Activated CD8-positive, alpha-beta T cell treated with anti-CD3 and anti-CD28 coated beads for 36 hours (primary cell): Measurements from ENCODE around the gene C11orf65. TPM values are rescaled to one million over a fixed set of nuclear protein-coding genes. Genes with fewer than 3 reads are reported as not detected.

ENCODE experiments used
- ATAC-seq: fragments of 200-7000 bp; cut with Tn5 transposase; one replicate; pipeline ENCODE4 v1.10.0; 2021; ENCODE audit warnings: mild to moderate bottlenecking, moderate library complexity
- CTCF ChIA-PET: fragments of 350-600 bp; sonication (Branson Sonifier 250); formaldehyde crosslinking; loops from one replicate; lab custom pipeline; 2021; ENCODE audit warnings: antibody characterized with exemption; lab: Charles Lee
- POLR2A ChIA-PET: fragments of 350-600 bp; sonication (Branson Sonifier 250); formaldehyde crosslinking; loops from one replicate; lab custom pipeline; 2021; ENCODE audit warnings: antibody characterized with exemption; lab: Charles Lee
- DNase-seq: peaks from one replicate; pipeline ENCODE4 v3.0.0-alpha.2; 2020
- H3K27ac Mint-ChIP-seq: one replicate; pipeline ENCODE4 v1.8.0; 2021; ENCODE audit warnings: mild to moderate bottlenecking, mixed read lengths
- H3K27me3 Mint-ChIP-seq: one replicate; pipeline ENCODE4 v1.8.0; 2021; ENCODE audit warnings: mixed read lengths
- H3K36me3 Mint-ChIP-seq: one replicate; pipeline ENCODE4 v1.8.0; 2021; ENCODE audit warnings: low read depth, mixed read lengths
- H3K4me1 Mint-ChIP-seq: one replicate; pipeline ENCODE4 v1.8.0; 2021; ENCODE audit warnings: low read depth, mixed read lengths
- H3K4me3 Mint-ChIP-seq: one replicate; pipeline ENCODE4 v1.8.0; 2021; ENCODE audit warnings: mild to moderate bottlenecking, moderate library complexity, mixed read lengths
- H3K9me3 Mint-ChIP-seq: one replicate; pipeline ENCODE4 v1.8.0; 2021; ENCODE audit warnings: mixed read lengths
- intact Hi-C: fragments of 100-400 bp; cut with micrococcal nuclease; formaldehyde crosslinking; loops from one replicate; pipeline ENCODE4 v1.10.0; 2022
- total RNA-seq, 2 experiments: library from RNA; stranded (reverse); gene quantifications; one replicate each; pipeline ENCODE4 v1.2.3, GENCODE V29; 2021
- TF ChIP-seq, protein P1 (sequence below): fragments of 200-600 bp; IDR thresholded peaks from one replicate; pipeline ENCODE4 v1.8.0; 2022; ENCODE audit warnings: antibody characterized with exemption, mild to moderate bottlenecking

C11orf65 gene
- total RNA-seq, 2 experiments from 2014 or later, result 1.1 to 2.3 TPM

DNA sequence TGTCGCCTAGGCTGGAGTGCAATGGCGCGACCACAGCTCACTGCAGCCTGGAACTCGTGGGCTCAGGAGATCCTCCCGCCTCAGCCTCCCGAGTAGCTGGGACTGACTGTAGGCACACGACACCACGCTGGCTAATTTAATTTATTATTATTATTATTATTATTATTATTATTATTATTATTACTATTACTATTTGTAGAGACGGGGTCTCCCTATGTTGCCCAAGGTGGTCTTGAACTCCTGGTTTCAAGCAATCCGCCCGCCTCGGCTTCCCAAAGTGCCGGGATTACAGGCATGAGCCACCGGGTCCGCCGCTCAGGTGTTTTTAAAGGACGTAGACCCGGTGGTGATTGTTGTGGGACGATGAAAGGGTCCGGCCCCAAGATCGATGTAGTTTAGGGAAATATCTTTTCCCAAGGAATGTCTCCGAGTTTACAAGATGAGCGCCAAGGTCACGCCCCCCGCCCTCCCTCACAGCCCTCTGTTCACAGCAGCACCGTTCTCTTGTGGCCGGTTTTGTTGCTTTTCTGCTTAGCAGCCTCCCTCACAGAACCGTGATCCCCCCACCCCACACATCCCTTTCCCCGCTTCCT is 31.6 kb upstream of the C11orf65 start:
- intact Hi-C loops, result loop anchor here (10.0 kb wide), 1 partner anchor 274 kb away; the partner anchor contains the start of genes ATM and NPAT
- Mint-ChIP-seq H3K4me3 (peak overlapping the region; percentile 84), H3K4me1 (peaks cover 22% of the 10 kb centered on the region)

DNA sequence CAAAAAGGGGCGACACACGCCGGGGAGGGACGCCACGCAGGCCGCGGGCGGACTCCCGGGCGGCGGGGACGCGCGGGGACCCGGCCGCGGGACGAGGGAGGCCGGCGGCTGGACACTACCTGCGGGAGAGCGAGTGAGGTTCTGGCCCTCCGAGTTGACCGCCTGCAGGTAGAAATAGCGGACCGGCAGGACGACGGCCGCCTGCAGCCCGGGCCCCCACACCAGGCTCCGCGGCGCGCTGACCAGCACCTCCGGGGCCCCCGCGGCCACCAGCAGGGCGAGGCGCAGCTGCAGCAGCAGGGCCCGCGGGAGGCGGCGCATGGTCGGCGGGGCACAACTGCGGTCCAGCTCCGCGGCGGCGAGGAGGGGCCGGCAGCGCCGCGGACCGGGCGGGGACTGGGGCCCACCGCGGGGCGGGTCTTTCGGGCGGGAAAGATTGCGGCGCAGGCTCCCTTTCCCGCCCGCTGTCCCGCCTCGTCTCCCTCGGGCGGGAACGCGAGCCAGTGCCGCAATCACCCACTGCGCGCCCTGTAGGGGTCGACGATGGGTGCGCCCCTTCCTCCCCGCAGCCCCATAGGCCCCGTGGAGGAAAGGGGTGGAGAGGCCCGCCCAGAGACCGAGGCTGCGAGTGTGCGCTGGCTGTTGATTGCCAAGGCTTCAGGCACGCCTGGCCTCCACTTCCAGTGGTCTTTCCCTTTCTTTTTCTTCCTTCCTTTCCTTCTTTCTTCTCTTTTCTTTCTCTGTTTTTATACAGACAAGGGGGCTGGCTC is 30.9 kb upstream of the C11orf65 start, which contains the start of gene POGLUT3:
Gene POGLUT3, minus strand, starts transcription at position 339 of the 770 bp plus-strand sequence. Its CDS starts 18 bp downstream, at position 321.
- TF ChIP-seq, protein P1, sequence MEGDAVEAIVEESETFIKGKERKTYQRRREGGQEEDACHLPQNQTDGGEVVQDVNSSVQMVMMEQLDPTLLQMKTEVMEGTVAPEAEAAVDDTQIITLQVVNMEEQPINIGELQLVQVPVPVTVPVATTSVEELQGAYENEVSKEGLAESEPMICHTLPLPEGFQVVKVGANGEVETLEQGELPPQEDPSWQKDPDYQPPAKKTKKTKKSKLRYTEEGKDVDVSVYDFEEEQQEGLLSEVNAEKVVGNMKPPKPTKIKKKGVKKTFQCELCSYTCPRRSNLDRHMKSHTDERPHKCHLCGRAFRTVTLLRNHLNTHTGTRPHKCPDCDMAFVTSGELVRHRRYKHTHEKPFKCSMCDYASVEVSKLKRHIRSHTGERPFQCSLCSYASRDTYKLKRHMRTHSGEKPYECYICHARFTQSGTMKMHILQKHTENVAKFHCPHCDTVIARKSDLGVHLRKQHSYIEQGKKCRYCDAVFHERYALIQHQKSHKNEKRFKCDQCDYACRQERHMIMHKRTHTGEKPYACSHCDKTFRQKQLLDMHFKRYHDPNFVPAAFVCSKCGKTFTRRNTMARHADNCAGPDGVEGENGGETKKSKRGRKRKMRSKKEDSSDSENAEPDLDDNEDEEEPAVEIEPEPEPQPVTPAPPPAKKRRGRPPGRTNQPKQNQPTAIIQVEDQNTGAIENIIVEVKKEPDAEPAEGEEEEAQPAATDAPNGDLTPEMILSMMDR, result no peak
- peak; percentile 59 for DNase-seq
- intact Hi-C loops, result loop anchor here (10.0 kb wide), 1 partner anchor 273 kb away; the partner anchor contains the start of genes ATM and NPAT
- ATAC-seq, result peak; percentile 61
- H3K27me3 Mint-ChIP-seq, result no peaks in the 10 kb centered on the region
- CTCF ChIA-PET, result interaction anchor here (1.1 kb wide), 1 partner anchor 149 kb away, joined by 3 read pairs; no protein-coding TSS in a partner anchor
- peak within 1 kb of the TSS; percentile 99 for H3K27ac Mint-ChIP-seq
- POLR2A ChIA-PET, result interaction anchor here (0.6 to 1.0 kb wide), 5 partner anchors 94 to 489 kb away, joined by 3 to 4 read pairs (median 4); partner anchors contain the start of gene DDX10
- no peaks in the 10 kb centered on the region for H3K9me3 Mint-ChIP-seq
- peak within 1 kb of the TSS; percentile 87 for H3K4me3 Mint-ChIP-seq
- peaks cover 12% of the 10 kb centered on the region for H3K36me3 Mint-ChIP-seq
- peaks cover 24% of the 10 kb centered on the region for H3K4me1 Mint-ChIP-seq

More for the DNA sequence above, 31.6 kb upstream of the C11orf65 start:
- peaks cover 11% of the 10 kb centered on the region for H3K36me3 Mint-ChIP-seq
- ATAC-seq (no peak), DNase-seq (no peak)
- ChIA-PET CTCF (interaction anchor here (1.1 kb wide), 1 partner anchor 148 kb away, joined by 3 read pairs; no protein-coding TSS in a partner anchor), POLR2A (interaction anchor here (0.6 to 1.0 kb wide), 4 partner anchors 94 to 262 kb away, joined by 3 to 4 read pairs (median 4); partner anchors contain the start of gene DDX10)
- no peaks in the 10 kb centered on the region for H3K9me3 Mint-ChIP-seq
- no peaks in the 10 kb centered on the region for H3K27me3 Mint-ChIP-seq
- peak overlapping the region; percentile 94 for H3K27ac Mint-ChIP-seq
- TF ChIP-seq, protein P1, result no peak

DNA sequence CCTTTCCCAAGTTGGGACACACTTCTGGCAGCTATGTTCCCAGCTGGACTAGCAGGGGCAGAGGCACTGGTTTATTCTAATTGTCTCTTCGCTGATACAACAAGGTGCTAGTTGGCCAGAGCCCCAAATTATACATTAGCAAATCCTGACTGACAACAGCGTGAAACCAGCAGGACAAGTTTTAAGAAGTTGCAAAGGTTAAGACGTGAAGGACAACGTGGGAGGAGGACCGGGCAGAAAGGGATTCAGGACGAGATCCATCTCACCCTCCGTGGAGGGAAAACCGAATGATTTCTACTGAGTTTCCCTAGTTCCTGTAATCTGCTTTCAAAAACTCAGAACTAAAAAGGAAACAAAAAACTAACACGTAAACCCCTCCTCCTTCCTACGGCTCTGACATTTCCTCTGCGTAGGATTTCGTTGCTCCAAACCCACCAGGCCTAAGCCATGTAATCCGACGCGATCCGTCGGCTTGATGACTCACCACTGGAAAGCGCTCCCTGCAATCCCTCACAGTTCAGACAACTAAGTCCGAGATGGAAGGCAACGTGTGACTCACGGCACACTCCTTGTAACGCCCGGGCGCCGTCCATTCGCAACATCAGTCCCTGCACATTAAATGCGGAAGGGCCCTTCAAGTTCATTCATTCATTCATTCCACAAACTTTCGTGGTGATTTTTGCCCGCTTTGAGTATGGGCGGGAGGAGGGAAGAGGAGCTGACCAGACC is 30.2 kb upstream of the C11orf65 start:
- peak; percentile 85 for DNase-seq
- intact Hi-C loops, result loop anchor here (10.0 kb wide), 1 partner anchor 273 kb away; the partner anchor contains the start of genes ATM and NPAT
- H3K9me3 Mint-ChIP-seq, result no peaks in the 10 kb centered on the region
- TF ChIP-seq, protein P1, result no peak
- peak overlapping the region; percentile 99 for H3K27ac Mint-ChIP-seq
- peaks cover 25% of the 10 kb centered on the region for H3K4me1 Mint-ChIP-seq
- peak overlapping the region; percentile 87 for H3K4me3 Mint-ChIP-seq
- POLR2A ChIA-PET, result interaction anchor here (0.9 to 1.0 kb wide), 4 partner anchors 95 to 488 kb away, joined by 3 to 4 read pairs (median 4); partner anchors contain the start of gene DDX10
- H3K36me3 Mint-ChIP-seq, result peaks cover 12% of the 10 kb centered on the region
- CTCF ChIA-PET, result no interaction called here
- no peaks in the 10 kb centered on the region for H3K27me3 Mint-ChIP-seq
- ATAC-seq, result peak; percentile 90

DNA sequence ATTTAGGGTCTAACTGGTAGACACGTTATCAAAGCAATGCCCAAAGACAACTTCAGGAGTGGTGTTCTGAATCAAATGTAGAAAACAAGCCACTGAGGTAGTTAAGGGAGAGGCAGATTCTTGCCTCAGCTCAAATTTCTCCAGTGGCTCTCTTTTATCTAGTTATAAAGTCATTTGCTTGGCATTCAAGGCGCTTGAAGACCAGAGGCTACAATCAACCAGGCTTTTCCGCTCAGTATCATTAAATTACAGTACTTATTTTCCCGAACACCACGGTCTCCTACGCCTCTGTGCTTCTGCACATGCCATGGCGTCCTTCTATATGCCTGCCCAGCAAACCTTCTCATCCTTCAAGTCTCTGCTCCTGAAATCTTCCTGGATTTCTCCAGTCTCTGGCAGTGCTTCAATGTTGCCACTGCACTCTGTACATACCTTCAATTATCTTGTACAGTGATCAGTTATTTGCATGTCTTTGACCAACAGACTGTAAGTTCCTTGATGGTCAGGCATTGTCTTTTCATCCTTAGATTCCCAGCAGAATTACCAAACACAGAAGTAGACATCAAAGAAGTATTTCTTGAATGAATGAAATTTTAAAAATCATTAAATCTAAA is 29.4 kb upstream of the C11orf65 start:
- Mint-ChIP-seq H3K4me3 (peak overlapping the region; percentile 87), H3K27ac (peak overlapping the region; percentile 99), H3K36me3 (peaks cover 12% of the 10 kb centered on the region), H3K4me1 (peaks cover 25% of the 10 kb centered on the region), H3K9me3 (no peaks in the 10 kb centered on the region), H3K27me3 (no peaks in the 10 kb centered on the region)
- TF ChIP-seq, protein P1, result no peak
- POLR2A ChIA-PET, result no interaction called here
- ATAC-seq (no peak), DNase-seq (no peak)
- intact Hi-C loops, result loop anchor here (10.0 kb wide), 1 partner anchor 272 kb away; the partner anchor contains the start of genes ATM and NPAT
- CTCF ChIA-PET, result no interaction called here
